ENCODE measurements around the gene AMACR. TPM values are rescaled to one million over a fixed set of nuclear protein-coding genes. Genes with fewer than 3 reads are reported as not detected.
"Not testable (repeated sequence)": the region's sequence is repeated elsewhere in the genome, so short reads cannot be mapped to it uniquely, and the experiment has no call there.

AMACR gene
- total and polyA plus RNA-seq, 2 experiments from 2014 or later: 29.4 to 36.2 TPM

- Histone ChIP-seq H3K27ac (no peak overlapping the region), H3K4me3 (no peak overlapping the region), H3K9me3 (ENCODE audit: low read depth) (no peaks in the 10 kb centered on the region), H3K36me3 (no peaks in the 10 kb centered on the region), H3K4me1 (ENCODE audit: low read depth) (no peaks in the 10 kb centered on the region), H3K27me3 (no peaks in the 10 kb centered on the region)
- no peak for DNase-seq (ENCODE audit: low read depth in 1 of 2, low spot score in 1 of 2)
- TF ChIP-seq, protein P1, sequence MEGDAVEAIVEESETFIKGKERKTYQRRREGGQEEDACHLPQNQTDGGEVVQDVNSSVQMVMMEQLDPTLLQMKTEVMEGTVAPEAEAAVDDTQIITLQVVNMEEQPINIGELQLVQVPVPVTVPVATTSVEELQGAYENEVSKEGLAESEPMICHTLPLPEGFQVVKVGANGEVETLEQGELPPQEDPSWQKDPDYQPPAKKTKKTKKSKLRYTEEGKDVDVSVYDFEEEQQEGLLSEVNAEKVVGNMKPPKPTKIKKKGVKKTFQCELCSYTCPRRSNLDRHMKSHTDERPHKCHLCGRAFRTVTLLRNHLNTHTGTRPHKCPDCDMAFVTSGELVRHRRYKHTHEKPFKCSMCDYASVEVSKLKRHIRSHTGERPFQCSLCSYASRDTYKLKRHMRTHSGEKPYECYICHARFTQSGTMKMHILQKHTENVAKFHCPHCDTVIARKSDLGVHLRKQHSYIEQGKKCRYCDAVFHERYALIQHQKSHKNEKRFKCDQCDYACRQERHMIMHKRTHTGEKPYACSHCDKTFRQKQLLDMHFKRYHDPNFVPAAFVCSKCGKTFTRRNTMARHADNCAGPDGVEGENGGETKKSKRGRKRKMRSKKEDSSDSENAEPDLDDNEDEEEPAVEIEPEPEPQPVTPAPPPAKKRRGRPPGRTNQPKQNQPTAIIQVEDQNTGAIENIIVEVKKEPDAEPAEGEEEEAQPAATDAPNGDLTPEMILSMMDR (IDR thresholded peaks at IDR 0.05; ENCODE audit: low read depth, low read length): no peak
These were observed 50.2 kb downstream of the AMACR start for GRCh38 chr5:33957577-33958150.

DNA sequence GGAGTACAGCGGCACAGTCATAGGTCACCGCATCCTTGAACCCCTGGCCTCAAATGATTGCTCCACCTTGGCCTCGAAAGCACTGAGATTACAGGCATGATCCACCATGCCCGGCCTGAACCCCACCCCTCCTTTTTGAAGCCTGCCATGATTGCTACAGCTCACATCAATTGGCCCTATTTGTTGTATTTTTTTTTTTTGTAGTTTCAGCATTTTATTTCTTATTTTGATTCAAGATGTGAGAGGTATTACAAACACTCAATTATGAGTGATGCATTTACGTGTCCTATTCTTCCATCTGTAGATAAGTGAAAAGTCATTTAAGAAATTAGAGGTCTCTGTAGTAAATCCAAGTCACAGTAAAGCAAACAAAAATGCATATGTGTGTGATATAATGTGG, 55.7 kb downstream of the AMACR start:
- not testable (repeated sequence) for H3K27me3 ChIP-seq; H3K4me1 ChIP-seq (ENCODE audit: low read depth); H3K9me3 ChIP-seq (ENCODE audit: low read depth); H3K27ac ChIP-seq; H3K36me3 ChIP-seq; DNase-seq (ENCODE audit: low read depth in 1 of 2, low spot score in 1 of 2); H3K4me3 ChIP-seq

DNA sequence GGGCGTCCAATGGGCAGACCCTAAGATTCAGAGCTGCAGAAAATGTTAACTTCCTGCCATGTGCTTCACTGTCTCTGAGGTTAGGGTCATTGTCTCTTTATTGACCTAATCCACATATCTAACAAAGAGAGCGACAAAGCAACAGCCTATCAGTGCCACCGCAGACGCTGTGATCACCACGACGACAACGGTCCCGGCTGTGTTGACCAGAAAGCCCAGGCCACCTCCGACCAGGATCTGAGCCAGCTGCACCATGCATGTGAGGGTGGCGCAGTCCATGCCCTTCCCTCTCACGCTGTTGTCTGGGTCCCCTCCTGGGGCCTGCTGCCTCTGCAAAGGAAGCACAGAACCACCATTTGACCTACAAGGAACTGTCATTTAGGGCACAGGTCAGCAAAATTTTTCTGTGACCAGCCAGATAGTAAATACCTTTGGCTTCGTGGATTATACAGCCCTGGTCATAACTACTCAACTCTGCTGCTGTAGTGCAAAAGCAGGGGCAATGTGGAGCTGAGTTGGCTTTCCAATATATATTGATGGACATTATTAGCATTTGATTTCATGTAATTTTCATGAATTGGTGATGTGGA, 63.2 kb downstream of the AMACR start:
- Histone ChIP-seq H3K27ac (no peak overlapping the region), H3K4me1 (ENCODE audit: low read depth) (no peaks in the 10 kb centered on the region), H3K9me3 (ENCODE audit: low read depth) (no peaks in the 10 kb centered on the region), H3K4me3 (no peak overlapping the region), H3K27me3 (peaks cover 6% of the 10 kb centered on the region), H3K36me3 (no peaks in the 10 kb centered on the region)
- TF ChIP-seq, protein P1 (IDR thresholded peaks at IDR 0.05; ENCODE audit: low read depth, low read length): no peak
- DNase-seq (ENCODE audit: low read depth in 1 of 2, low spot score in 1 of 2): no peak

- no peaks in the 10 kb centered on the region for H3K36me3 ChIP-seq
- H3K4me1 ChIP-seq (ENCODE audit: low read depth): no peaks in the 10 kb centered on the region
- no peak overlapping the region for H3K27ac ChIP-seq
- no peaks in the 10 kb centered on the region for H3K9me3 ChIP-seq (ENCODE audit: low read depth)
- TF ChIP-seq, protein P1 (IDR thresholded peaks at IDR 0.05; ENCODE audit: low read depth, low read length): no peak
- peaks cover 26% of the 10 kb centered on the region for H3K27me3 ChIP-seq
- no peak overlapping the region for H3K4me3 ChIP-seq
- no peak for DNase-seq (ENCODE audit: low read depth in 1 of 2, low spot score in 1 of 2)
These were observed 66.8 kb downstream of the AMACR start for GRCh38 chr5:33941090-33941489.

- H3K36me3 ChIP-seq: no peaks in the 10 kb centered on the region
- H3K4me1 ChIP-seq (ENCODE audit: low read depth): no peaks in the 10 kb centered on the region
- no peak overlapping the region for H3K27ac ChIP-seq
- H3K9me3 ChIP-seq (ENCODE audit: low read depth): no peaks in the 10 kb centered on the region
- H3K27me3 ChIP-seq: peaks cover 27% of the 10 kb centered on the region
- H3K4me3 ChIP-seq: no peak overlapping the region
- peak in 1 of 2 donors; percentile 75 for DNase-seq (ENCODE audit: low read depth in 1 of 2, low spot score in 1 of 2)
- TF ChIP-seq, protein P1 (IDR thresholded peaks at IDR 0.05; ENCODE audit: low read depth, low read length): no peak
These were observed 68.1 kb downstream of the AMACR start for GRCh38 chr5:33939556-33940262.

GRCh38 chr5:33938881-33939280, 69.0 kb downstream of the AMACR start:
- no peaks in the 10 kb centered on the region for H3K9me3 ChIP-seq (ENCODE audit: low read depth)
- H3K4me3 ChIP-seq: no peak overlapping the region
- no peak for DNase-seq (ENCODE audit: low read depth in 1 of 2, low spot score in 1 of 2)
- TF ChIP-seq, protein P1 (IDR thresholded peaks at IDR 0.05; ENCODE audit: low read depth, low read length): no peak
- no peak overlapping the region for H3K27ac ChIP-seq
- no peaks in the 10 kb centered on the region for H3K4me1 ChIP-seq (ENCODE audit: low read depth)
- H3K36me3 ChIP-seq: no peaks in the 10 kb centered on the region
- H3K27me3 ChIP-seq: peaks cover 27% of the 10 kb centered on the region

Data from cardiac muscle cell (in vitro differentiated cells and primary cell).